Eye (tissue), 1 donor: ENCODE results near the gene VEPH1.

ENCODE experiments used
- DNase-seq: peaks from one replicate; pipeline ENCODE4 v3.0.0-alpha.2; 2015

VEPH1 gene

GRCh38 chr3:157247391-157247790 is 255.8 kb downstream of the VEPH1 start:
- DNase-seq: no peak

- DNase-seq: no peak
Measured at GRCh38 chr3:157242836-157243235, 260.4 kb downstream of the VEPH1 start.

- DNase-seq: no peak
Measured at GRCh38 chr3:157241599-157241998, 261.6 kb downstream of the VEPH1 start.

- no peak for DNase-seq
Measured at GRCh38 chr3:157240408-157240807, 262.8 kb downstream of the VEPH1 start.

GRCh38 chr3:157239082-157239704 is 264.0 kb downstream of the VEPH1 start:
- DNase-seq: peak; percentile 62

- DNase-seq: no peak
Measured at GRCh38 chr3:157238457-157238856, 264.8 kb downstream of the VEPH1 start.

GRCh38 chr3:157237886-157238285 is 265.3 kb downstream of the VEPH1 start:
- DNase-seq: no peak

- no peak for DNase-seq
Measured at GRCh38 chr3:157235291-157235690, 267.9 kb downstream of the VEPH1 start.

GRCh38 chr3:157233923-157234322 is 269.3 kb downstream of the VEPH1 start:
- no peak for DNase-seq

- no peak for DNase-seq
Measured at GRCh38 chr3:157232141-157232540, 271.1 kb downstream of the VEPH1 start.

GRCh38 chr3:157231071-157231470 is 272.1 kb downstream of the VEPH1 start:
- no peak for DNase-seq

GRCh38 chr3:157226173-157226847 is 276.9 kb downstream of the VEPH1 start:
- DNase-seq: no peak

- DNase-seq: no peak
Measured at GRCh38 chr3:157225001-157225400, 278.2 kb downstream of the VEPH1 start.

- no peak for DNase-seq
Measured at GRCh38 chr3:157220883-157221282, 282.3 kb downstream of the VEPH1 start.

GRCh38 chr3:157220211-157220610 is 283.0 kb downstream of the VEPH1 start:
- DNase-seq: no peak

GRCh38 chr3:157219215-157219614 is 284.0 kb downstream of the VEPH1 start:
- no peak for DNase-seq
